Ovary (tissue), 9 donors: Measurements from ENCODE around the gene RPSA. TPM values are rescaled to one million over a fixed set of nuclear protein-coding genes. Genes with fewer than 3 reads are reported as not detected.
"Not testable (repeated sequence)": the region's sequence is repeated elsewhere in the genome, so short reads cannot be mapped to it uniquely, and the experiment has no call there.

Source experiments
- DNase-seq, 5 donors: peaks; one replicate each; pipeline ENCODE4 v3.0.0-alpha.2; 2019 to 2020
- H3K27ac ChIP-seq, 2 donors: fragments of 200-600 bp; one replicate each; pipeline versions ENCODE4 v1.5.1 to v1.8.0; 2019 to 2022
- H3K27me3 ChIP-seq: fragments of 200-600 bp; one replicate; pipeline ENCODE4 v1.8.0; 2022
- H3K36me3 ChIP-seq: fragments of 200-600 bp; sonication (generic); one replicate; pipeline ENCODE4 v1.5.1; 2019
- H3K4me1 ChIP-seq: one replicate; pipeline ENCODE4 v1.8.1; 2013; ENCODE audit warnings: mild to moderate bottlenecking, moderate library complexity; ENCODE audit not compliant: insufficient read depth
- H3K4me3 ChIP-seq: fragments of 200-600 bp; sonication (generic); one replicate; pipeline ENCODE4 v1.5.1; 2017
- H3K9me3 ChIP-seq, 2 donors: fragments of 200-600 bp in 1 of 2; sonication (generic) in 1 of 2; one replicate each; pipeline versions ENCODE4 v1.5.1 to v1.8.1; 2013 to 2019; ENCODE audit warnings: mild to moderate bottlenecking in 1 of 2, moderate library complexity in 1 of 2
- CTCF ChIP-seq, 3 donors: fragments of 450-650 bp in 2 of 3; fragments of 200-600 bp in 1 of 3; IDR thresholded peaks; one replicate each; pipeline versions ENCODE4 v1.5.1 to v1.8.0; 2016 to 2022; ENCODE audit warnings: antibody characterized with exemption in 3 of 3, mild to moderate bottlenecking in 1 of 3
- EP300 ChIP-seq: sonication (generic); formaldehyde crosslinking; IDR thresholded peaks from one replicate; pipeline ENCODE4 v1.6.1; 2017; ENCODE audit warnings: antibody characterized with exemption
- POLR2A ChIP-seq: fragments of 450-650 bp; IDR thresholded peaks from one replicate; pipeline ENCODE4 v1.6.1; 2017; ENCODE audit warnings: antibody characterized with exemption, mild to moderate bottlenecking, moderate library complexity
- WGBS, 3 donors: extraction: QIAGEN DNeasy Blood & Tissue Kit in 1 of 3; methylation state at CpG; one replicate each; pipeline versions ENCODE4 v1.1.5 to v1.1.7; 2013 to 2017; 5-methylcytosine and 5-hydroxymethylcytosine counted together
- intact Hi-C, 4 donors: fragments of 100-400 bp; cut with DNase I; formaldehyde crosslinking; loops; one replicate each; pipeline versions ENCODE4 v1.11.0 to v1.15.1; 2022 to 2023
- polyA plus RNA-seq, 2 donors: library from polyadenylated mRNA; stranded (reverse); fragments of 200-250 nt in 1 of 2; fragments of 350-450 nt in 1 of 2; fragmentation: Illumina TruSeq in 1 of 2; extraction: RNeasy Lipid Tissue Mini Kit (QIAGEN cat#74804) in 1 of 2; gene quantifications; one replicate each; pipeline ENCODE4 v1.2.3, GENCODE V29; 2013 to 2014
- small RNA-seq: library from RNA; depleted of rRNA; stranded (forward); fragments of <200 nt; gene quantifications from one replicate; pipeline ENCODE3, GENCODE V24; 2016
- total RNA-seq, 7 donors: library from RNA; depleted of rRNA in 2 of 7; stranded (reverse); fragments of >200 nt in 2 of 7; fragmentation: NEBNext Ultra II Directional in 3 of 7; extraction: Animal tissue kit (Norgen Biotek cat#: 25700) in 3 of 7; gene quantifications; one replicate each; pipeline versions ENCODE4 v1.1.0 to v1.2.4, GENCODE V29; 2016 to 2023
- donor health status: DM: no; HTN: no; CAD: no; lungs with moderate emphysema.
- donor health status: DM: no; HTN: no; CAD: no.
- donor health status: Bipolar disorder and iron deficiency.
- donor health status: DM: yes; HTN: yes; CAD: no.
- donor health status: DM: no; HTN: no; CAD: no.
- donor health status: DM: yes; HTN: yes; CAD: no.

The RPSA gene
- total and polyA plus RNA-seq, 9 donors: 1,337 to 2,779 (median 1,695) TPM

- Histone ChIP-seq H3K36me3 (no peaks in the 10 kb centered on the region), H3K4me1 (no peaks in the 10 kb centered on the region), H3K4me3 (no peak overlapping the region), H3K9me3 (no peaks in the 10 kb centered on the region), H3K27ac (no peak overlapping the region), H3K27me3 (no peaks in the 10 kb centered on the region)
- intact Hi-C loops: loop anchor here in 1 of 4 donors (10.0 kb wide), 1 partner anchor 719 kb away; no protein-coding TSS in a partner anchor
- DNase-seq: no peak
- no peak for TF ChIP-seq POLR2A
- TF ChIP-seq CTCF (IDR thresholded peaks at IDR 0.05): no peak
- TF ChIP-seq EP300: no peak
- WGBS, 3 donors: 93 to 95% (median 93%) methylated on average over 20 of the region's 20 CpGs
Measured at GRCh38 chr3:39456159-39456558, 49.6 kb downstream of the RPSA start.

- TF ChIP-seq EP300 (no peak), POLR2A (no peak), CTCF (IDR thresholded peaks at IDR 0.05) (no peak)
- Histone ChIP-seq H3K9me3 (no peaks in the 10 kb centered on the region), H3K27me3 (no peaks in the 10 kb centered on the region), H3K36me3 (no peaks in the 10 kb centered on the region), H3K4me1 (no peaks in the 10 kb centered on the region), H3K4me3 (no peak overlapping the region), H3K27ac (no peak overlapping the region)
- no peak for DNase-seq
- 86 to 91% (median 89%) methylated on average over 9 of the region's 9 CpGs for WGBS, 3 donors
- intact Hi-C loops: loop anchor here in 1 of 4 donors (10.0 kb wide), 1 partner anchor 717 kb away; no protein-coding TSS in a partner anchor
Measured at GRCh38 chr3:39457361-39457760, 50.8 kb downstream of the RPSA start.

- not testable (repeated sequence) for H3K9me3 ChIP-seq, H3K27me3 ChIP-seq, H3K27ac ChIP-seq, H3K4me1 ChIP-seq, H3K36me3 ChIP-seq, DNase-seq, H3K4me3 ChIP-seq
- intact Hi-C loops: loop anchor here in 1 of 4 donors (10.0 kb wide), 1 partner anchor 716 kb away; no protein-coding TSS in a partner anchor
- 78 to 94% (median 83%) methylated on average over 5 of the region's 5 CpGs for WGBS, 3 donors
Measured at GRCh38 chr3:39458579-39458978, 52.1 kb downstream of the RPSA start.

GRCh38 chr3:39460677-39461076 lies 54.2 kb downstream of the RPSA start:
- Histone ChIP-seq H3K4me3 (no peak overlapping the region), H3K27me3 (no peaks in the 10 kb centered on the region), H3K36me3 (no peaks in the 10 kb centered on the region), H3K27ac (no peak overlapping the region), H3K9me3 (no peaks in the 10 kb centered on the region), H3K4me1 (no peaks in the 10 kb centered on the region)
- TF ChIP-seq EP300 (no peak), CTCF (IDR thresholded peaks at IDR 0.05) (no peak), POLR2A (no peak)
- intact Hi-C loops: no loop called here
- no peak for DNase-seq
- 74 to 78% (median 77%) methylated on average over 2 of the region's 2 CpGs for WGBS, 3 donors

Small RNA genes within 50 kb of the gene (small RNA-seq; reads per million reads assigned to genes)
- not detected for gene SNORA6
- gene SNORA62: not detected

Other genes starting within 250 kb of the RPSA start
- gene XIRP1, start 214.1 kb upstream of the RPSA start, total RNA-seq: under 1 TPM in 2 of 7 donors, not detected in 5; 0.10 to 0.11 TPM
- gene XIRP1, start 214.1 kb upstream of the RPSA start, polyA plus RNA-seq: under 1 TPM; 0.04 to 0.13 TPM
- gene CX3CR1, start 126.7 kb upstream of the RPSA start, total RNA-seq: 1 to 10 TPM in 4 of 7 donors, under 1 TPM in 3; 0.12 to 5.5 (median 1.3) TPM
- 1 to 10 TPM in 1 of 2 donors, under 1 TPM in 1; 0.29 to 8.4 TPM for gene CX3CR1, start 126.7 kb upstream of the RPSA start, polyA plus RNA-seq
- gene CCR8, start 77.0 kb upstream of the RPSA start, total RNA-seq: not detected
- gene CCR8, start 77.0 kb upstream of the RPSA start, polyA plus RNA-seq: under 1 TPM in 1 of 2 donors, not detected in 1; 0.23 TPM
- gene SLC25A38, start 23.4 kb upstream of the RPSA start, total RNA-seq: 10 to 100 TPM; 28.8 to 38.6 (median 33.9) TPM
- gene SLC25A38, start 23.4 kb upstream of the RPSA start, polyA plus RNA-seq: 10 to 100 TPM; 48.1 to 70.5 TPM
- under 1 TPM in 6 of 7 donors, not detected in 1; 0.07 to 0.72 (median 0.22) TPM for gene MOBP, start 61.0 kb downstream of the RPSA start, total RNA-seq
- gene MOBP, start 61.0 kb downstream of the RPSA start, polyA plus RNA-seq: 1 to 10 TPM in 1 of 2 donors, under 1 TPM in 1; 0.68 to 1.0 TPM